HepG2 (cell line): ENCODE results near the gene ANKRD55. TPM values are rescaled to one million over a fixed set of nuclear protein-coding genes. Genes with fewer than 3 reads are reported as not detected.

ENCODE experiments used
- ARID5B ChIP-seq: IDR thresholded peaks from 2 replicates; pipeline ENCODE4 v1.4.0; 2020; ENCODE audit warnings: mild to moderate bottlenecking, missing genetic modification reagents
- CREM ChIP-seq, 2 experiments: sonication (generic) in 1 of 2; formaldehyde crosslinking in 1 of 2; IDR thresholded peaks; 2 replicates each; pipeline versions ENCODE4 v1.4.0 to v1.6.1; 2016 to 2020; ENCODE audit warnings: antibody characterized with exemption in 1 of 2, mild to moderate bottlenecking in 1 of 2, missing genetic modification reagents in 1 of 2
- E2F5 ChIP-seq: sonication (generic); formaldehyde crosslinking; conservative IDR thresholded peaks from 2 replicates; pipeline ENCODE4 v1.4.0; 2020; ENCODE audit warnings: missing genetic modification reagents
- ELF3 ChIP-seq: IDR thresholded peaks from 2 replicates; pipeline ENCODE4 v1.6.1; 2016; ENCODE audit warnings: missing genetic modification reagents, missing compliant biosample characterization
- FOSL1 ChIP-seq: sonication (generic); formaldehyde crosslinking; IDR thresholded peaks from 2 replicates; pipeline ENCODE4 v1.9.0; 2021; ENCODE audit warnings: missing genetic modification reagents, borderline replicate concordance
- FOXJ3 ChIP-seq: sonication (generic); formaldehyde crosslinking; IDR thresholded peaks from 2 replicates; pipeline ENCODE4 v1.4.0; 2020; ENCODE audit warnings: missing genetic modification reagents, mild to moderate bottlenecking, borderline replicate concordance
- GATAD2A ChIP-seq: IDR thresholded peaks from 2 replicates; pipeline ENCODE4 v1.6.1; 2016
- HDAC6 ChIP-seq: fragments of 200-600 bp; sonication (generic); IDR thresholded peaks from 2 replicates; pipeline ENCODE4 v1.7.0; 2017; ENCODE audit warnings: mild to moderate bottlenecking, antibody characterized with exemption, low read length, low read depth
- HOXA5 ChIP-seq: sonication (generic); formaldehyde crosslinking; IDR thresholded peaks from 2 replicates; pipeline ENCODE4 v1.4.0; 2020; ENCODE audit warnings: missing genetic modification reagents
- MAX ChIP-seq: IDR thresholded peaks from 2 replicates; pipeline ENCODE4 v1.6.1; 2012; ENCODE audit warnings: inconsistent platforms
- MED8 ChIP-seq: sonication (generic); formaldehyde crosslinking; IDR thresholded peaks from 2 replicates; pipeline ENCODE4 v1.8.1; 2023; ENCODE audit warnings: mild to moderate bottlenecking, missing genetic modification reagents; ENCODE audit not compliant: insufficient replicate concordance
- PHF20 ChIP-seq: sonication (generic); formaldehyde crosslinking; IDR thresholded peaks from 2 replicates; pipeline ENCODE4 v1.5.0; 2020; ENCODE audit warnings: mild to moderate bottlenecking, missing genetic modification reagents
- POLR2AphosphoS5 ChIP-seq: IDR thresholded peaks from 2 replicates; pipeline ENCODE4 v1.6.1; 2012; ENCODE audit warnings: low read depth, low read length
- SOX13 ChIP-seq, 3 experiments: fragments of 450-650 bp in 1 of 3; sonication (generic) in 1 of 3; formaldehyde crosslinking in 1 of 3; IDR thresholded peaks in 2 of 3; conservative IDR thresholded peaks in 1 of 3; 2 replicates each; pipeline versions ENCODE4 v1.5.0 to v1.6.1; 2016 to 2020; ENCODE audit warnings: antibody characterized with exemption in 1 of 3, mild to moderate bottlenecking in 1 of 3, missing compliant biosample characterization in 1 of 3, missing genetic modification reagents in 1 of 3, moderate library complexity in 1 of 3
- TFDP2 ChIP-seq: sonication (generic); formaldehyde crosslinking; IDR thresholded peaks from 2 replicates; pipeline ENCODE4 v1.4.0; 2020; ENCODE audit warnings: missing genetic modification reagents
- ZBTB37 ChIP-seq: sonication (generic); formaldehyde crosslinking; IDR thresholded peaks from 2 replicates; pipeline ENCODE4 v1.4.0; 2020; ENCODE audit warnings: mild to moderate bottlenecking, missing genetic modification reagents
- ZNF136 ChIP-seq: sonication (generic); formaldehyde crosslinking; IDR thresholded peaks from 2 replicates; pipeline ENCODE4 v1.8.1; 2022; ENCODE audit warnings: low read depth, mild to moderate bottlenecking, moderate library complexity, missing genetic modification reagents
- ZNF503 ChIP-seq: sonication (generic); formaldehyde crosslinking; IDR thresholded peaks from 2 replicates; pipeline ENCODE4 v1.4.0; 2020; ENCODE audit warnings: missing genetic modification reagents
- ZNF678 ChIP-seq: sonication (generic); formaldehyde crosslinking; IDR thresholded peaks from 2 replicates; pipeline ENCODE4 v1.4.0; 2020; ENCODE audit warnings: mild to moderate bottlenecking, missing genetic modification reagents
- ZNF720 ChIP-seq: sonication (generic); formaldehyde crosslinking; IDR thresholded peaks from 2 replicates; pipeline ENCODE4 v1.4.0; 2020; ENCODE audit warnings: missing genetic modification reagents
- polyA plus RNA-seq, 8 experiments: library from polyadenylated mRNA; depleted of rRNA in 3 of 8; stranded (reverse) in 7 of 8; unstranded in 1 of 8; fragments of >200 nt; fragmentation: Illumina TruSeq in 4 of 8; extraction: Trizol in 4 of 8; gene quantifications; 2 replicates each; pipeline versions ENCODE4 v1.2.1 to v1.2.3, GENCODE V29; 2011 to 2016; ENCODE audit warnings: low read depth in 4 of 8, missing spikeins in 1 of 8, mixed read lengths in 1 of 8; ENCODE audit not compliant: insufficient read depth in 1 of 8
- total RNA-seq, 5 experiments: library from RNA; depleted of rRNA; stranded (reverse); fragments of >200 nt; fragmentation: Illumina TruSeq; extraction: Trizol; gene quantifications; 2 replicates each; pipeline ENCODE4 v1.2.3, GENCODE V29; 2016; ENCODE audit warnings: low read depth in 1 of 5

Gene ANKRD55
- total and polyA plus RNA-seq, 2 of the 13 experiments (the other 11 are each of a cell fraction or from before 2014, with no cell fraction given), result 0.11 to 0.28 TPM

- TF ChIP-seq CREM (IDR thresholded peaks at IDR 0.05) (peak; percentile 83), CREM (CRISPR knock-in tag; IDR thresholded peaks at IDR 0.05) (no peak), MED8 (CRISPR knock-in tag) (peak; percentile 17), POLR2AphosphoS5 (no peak), ZBTB37 (CRISPR knock-in tag) (peak; percentile 89; the same call in 1 of the 2 replicates), ELF3 (CRISPR knock-in tag) (peak; percentile 85), ZNF720 (CRISPR knock-in tag) (no peak), FOXJ3 (peak; percentile 91; the same call in 1 of the 2 replicates), ZNF678 (CRISPR knock-in tag) (no peak), ZNF503 (CRISPR knock-in tag) (peak; percentile 89), HDAC6 (no peak), E2F5 (CRISPR knock-in tag) (no peak), MAX (peak; percentile 60; the same call in 1 of the 2 replicates), GATAD2A (CRISPR knock-in tag) (peak; percentile 99), SOX13 (IDR thresholded peaks at IDR 0.05) (peak; percentile 92), SOX13 (CRISPR knock-in tag; conservative IDR thresholded peaks at IDR 0.05 in 1 of 2, IDR thresholded peaks at IDR 0.05 in 1 of 2) (peak in 1 of 2 experiments; percentile 98; a peak in 2 of 4 replicates), HOXA5 (CRISPR knock-in tag) (peak; percentile 74), FOSL1 (CRISPR knock-in tag) (peak; percentile 99), PHF20 (no peak), TFDP2 (CRISPR knock-in tag) (peak; percentile 49), ZNF136 (CRISPR knock-in tag) (peak; percentile 58; the same call in 1 of the 2 replicates), ARID5B (CRISPR knock-in tag) (peak; percentile 99)
Observed at GRCh38 chr5:56211298-56211865, 21.7 kb downstream of the ANKRD55 start (continued).
